Measurements from ENCODE around the gene FIP1L1.

FIP1L1 gene

GRCh38 chr4:53508446-53508845 is 131.0 kb downstream of the FIP1L1 start:
- Histone ChIP-seq H3K27me3 (ENCODE audit: insufficient read depth, poor library complexity, severe bottlenecking) (no peaks in the 10 kb centered on the region), H3K27ac (replicated peaks) (no peak overlapping the region), H3K4me3 (replicated peaks; ENCODE audit: insufficient read depth, low read length) (no peak overlapping the region)
- no peak for DNase-seq (ENCODE audit: low read depth in 1 of 2, low spot score in 1 of 2)
- no peak for TF ChIP-seq SPI1 (IDR thresholded peaks at IDR 0.05; ENCODE audit: borderline replicate concordance, low read depth)
- no peak for TF ChIP-seq GABPA (IDR thresholded peaks at IDR 0.05; ENCODE audit: low read depth)
- no peak for TF ChIP-seq POLR2AphosphoS5 (IDR thresholded peaks at IDR 0.05; ENCODE audit: low read depth)
- no peak for TF ChIP-seq REST (IDR thresholded peaks at IDR 0.05; ENCODE audit: insufficient replicate concordance, low read depth)
- TF ChIP-seq CTCF (IDR thresholded peaks at IDR 0.05; ENCODE audit: insufficient read depth, low read length), result no peak

GRCh38 chr4:53510321-53510720 is 132.9 kb downstream of the FIP1L1 start:
- TF ChIP-seq SPI1 (IDR thresholded peaks at IDR 0.05; ENCODE audit: borderline replicate concordance, low read depth) (no peak), POLR2AphosphoS5 (IDR thresholded peaks at IDR 0.05; ENCODE audit: low read depth) (no peak), GABPA (IDR thresholded peaks at IDR 0.05; ENCODE audit: low read depth) (no peak), CTCF (IDR thresholded peaks at IDR 0.05; ENCODE audit: insufficient read depth, low read length) (no peak), REST (IDR thresholded peaks at IDR 0.05; ENCODE audit: insufficient replicate concordance, low read depth) (no peak)
- DNase-seq (ENCODE audit: low read depth in 1 of 2, low spot score in 1 of 2), result no peak
- Histone ChIP-seq H3K27me3 (ENCODE audit: insufficient read depth, poor library complexity, severe bottlenecking) (no peaks in the 10 kb centered on the region), H3K4me3 (replicated peaks; ENCODE audit: insufficient read depth, low read length) (no peak overlapping the region), H3K27ac (replicated peaks) (no peak overlapping the region)

Data from HL-60 (cell line).